ENCODE measurements around the gene UQCR10.

- TF ChIP-seq CTCF (IDR thresholded peaks at IDR 0.05; ENCODE audit: insufficient read depth, low read length) (no peak), REST (IDR thresholded peaks at IDR 0.05; ENCODE audit: insufficient replicate concordance, low read depth) (no peak), GABPA (IDR thresholded peaks at IDR 0.05; ENCODE audit: low read depth) (no peak)
Observed at GRCh38 chr22:29798801-29799200, 31.6 kb downstream of the UQCR10 start.
